HEK293 (cell line): ENCODE measurements around the gene HUS1B.

Experiments used
- CTCF ChIA-PET: fragments of 350-600 bp; formaldehyde crosslinking; extraction: SDS; loops from one replicate; lab custom pipeline; 2021; ENCODE audit warnings: antibody characterized with exemption; lab: Yijun Ruan, JAX
- POLR2A ChIA-PET: fragments of 300-600 bp; formaldehyde crosslinking; extraction: SDS; loops from one replicate; lab custom pipeline; 2020; ENCODE audit warnings: antibody characterized with exemption, inconsistent platforms; lab: Yijun Ruan, JAX
- H3K27ac ChIP-seq: fragments of 200-500 bp; sonication (Bioruptor generic); 2 replicates; pipeline ENCODE4 v1.5.1; 2014; ENCODE audit warnings: low read depth, low read length, control low read depth, inconsistent platforms; ENCODE audit errors: extremely low read depth
- H3K36me3 ChIP-seq, 2 experiments: fragments of 200-500 bp in 1 of 2; sonication (Bioruptor generic) in 1 of 2; 1 replicate in 1 of 2; 2 replicates in 1 of 2; pipeline ENCODE4 v1.5.1; 2014 to 2017; ENCODE audit warnings: inconsistent platforms in 2 of 2, low read length in 2 of 2; ENCODE audit not compliant: control insufficient read depth in 2 of 2, insufficient read depth in 1 of 2
- H3K4me1 ChIP-seq: fragments of 200-500 bp; sonication (Bioruptor generic); 2 replicates; pipeline ENCODE4 v1.5.1; 2014; ENCODE audit warnings: mild to moderate bottlenecking, low read length, inconsistent platforms; ENCODE audit not compliant: control insufficient read depth, insufficient read depth
- H3K4me3 ChIP-seq: 2 replicates; pipeline ENCODE4 v1.5.1; 2011; ENCODE audit warnings: low read depth, mild to moderate bottlenecking, control low read depth, low read length, moderate library complexity
- H3K9me3 ChIP-seq: fragments of 200-500 bp; sonication (Bioruptor generic); 2 replicates; pipeline ENCODE4 v1.5.1; 2014; ENCODE audit warnings: low read depth, low read length, inconsistent platforms; ENCODE audit not compliant: control insufficient read depth, insufficient read depth
- BCL11A ChIP-seq: fragments of 450-650 bp; formaldehyde crosslinking; IDR thresholded peaks from 2 replicates; pipeline ENCODE4 v1.5.1; 2016; ENCODE audit warnings: low read depth, missing biosample characterization, missing genetic modification characterization
- HOXA7 ChIP-seq: sonication (generic); formaldehyde crosslinking; IDR thresholded peaks from 2 replicates; pipeline ENCODE4 v1.8.1; 2022; ENCODE audit warnings: missing genetic modification reagents, borderline replicate concordance
- SALL2 ChIP-seq: fragments of 450-650 bp; formaldehyde crosslinking; IDR thresholded peaks from 2 replicates; pipeline ENCODE4 v1.5.0; 2017; ENCODE audit warnings: missing biosample characterization, mild to moderate bottlenecking, missing genetic modification characterization, borderline replicate concordance
- SCRT2 ChIP-seq: fragments of 450-650 bp; formaldehyde crosslinking; IDR thresholded peaks from 2 replicates; pipeline ENCODE4 v1.5.1; 2016; ENCODE audit warnings: missing biosample characterization, missing genetic modification characterization
- ZBTB1 ChIP-seq: fragments of 450-650 bp; formaldehyde crosslinking; IDR thresholded peaks from 2 replicates; pipeline ENCODE4 v1.5.1; 2016; ENCODE audit warnings: missing biosample characterization, missing genetic modification characterization
- ZBTB21 ChIP-seq: fragments of 450-650 bp; formaldehyde crosslinking; IDR thresholded peaks from 2 replicates; pipeline ENCODE4 v1.5.1; 2017; ENCODE audit warnings: missing biosample characterization, missing genetic modification characterization
- ZBTB6 ChIP-seq: fragments of 450-650 bp; formaldehyde crosslinking; IDR thresholded peaks from 2 replicates; pipeline ENCODE4 v1.5.1; 2017; ENCODE audit warnings: missing biosample characterization, missing genetic modification characterization
- ZEB2 ChIP-seq: fragments of 450-650 bp; formaldehyde crosslinking; IDR thresholded peaks from 2 replicates; pipeline ENCODE4 v1.5.1; 2016; ENCODE audit warnings: missing biosample characterization, missing genetic modification characterization
- ZFP37 ChIP-seq: fragments of 450-650 bp; formaldehyde crosslinking; IDR thresholded peaks from 2 replicates; pipeline ENCODE4 v1.5.1; 2016; ENCODE audit warnings: missing biosample characterization, missing genetic modification characterization
- ZIC2 ChIP-seq: fragments of 450-650 bp; formaldehyde crosslinking; IDR thresholded peaks from 2 replicates; pipeline ENCODE4 v1.5.1; 2016; ENCODE audit warnings: missing biosample characterization, missing genetic modification characterization
- ZNF133 ChIP-seq: fragments of 450-650 bp; formaldehyde crosslinking; IDR thresholded peaks from 2 replicates; pipeline ENCODE4 v1.5.1; 2016; ENCODE audit warnings: missing biosample characterization, missing genetic modification characterization
- ZNF175 ChIP-seq: fragments of 450-650 bp; formaldehyde crosslinking; IDR thresholded peaks from 2 replicates; pipeline ENCODE4 v1.5.1; 2016; ENCODE audit warnings: missing biosample characterization, missing genetic modification characterization
- ZNF211 ChIP-seq: fragments of 450-650 bp; formaldehyde crosslinking; IDR thresholded peaks from 2 replicates; pipeline ENCODE4 v1.5.1; 2016; ENCODE audit warnings: low read depth, missing biosample characterization, missing genetic modification characterization
- ZNF248 ChIP-seq: fragments of 450-650 bp; formaldehyde crosslinking; IDR thresholded peaks from 2 replicates; pipeline ENCODE4 v1.5.1; 2017; ENCODE audit warnings: missing biosample characterization, missing genetic modification characterization
- ZNF280C ChIP-seq: fragments of 450-650 bp; formaldehyde crosslinking; IDR thresholded peaks from 2 replicates; pipeline ENCODE4 v1.5.1; 2016; ENCODE audit warnings: missing biosample characterization, missing genetic modification characterization
- ZNF366 ChIP-seq: fragments of 450-650 bp; formaldehyde crosslinking; conservative IDR thresholded peaks from 2 replicates; pipeline ENCODE4 v1.5.1; 2016; ENCODE audit warnings: missing biosample characterization, missing genetic modification characterization
- ZNF433 ChIP-seq: fragments of 450-650 bp; formaldehyde crosslinking; IDR thresholded peaks from 2 replicates; pipeline ENCODE4 v1.5.1; 2016; ENCODE audit warnings: missing biosample characterization, missing genetic modification characterization, low read depth
- ZNF548 ChIP-seq: fragments of 450-650 bp; formaldehyde crosslinking; IDR thresholded peaks from 2 replicates; pipeline ENCODE4 v1.5.1; 2016; ENCODE audit warnings: missing biosample characterization, missing genetic modification characterization
- ZNF558 ChIP-seq: fragments of 450-650 bp; formaldehyde crosslinking; IDR thresholded peaks from 2 replicates; pipeline ENCODE4 v1.5.1; 2016; ENCODE audit warnings: missing biosample characterization, missing genetic modification characterization
- ZNF571 ChIP-seq: fragments of 450-650 bp; formaldehyde crosslinking; IDR thresholded peaks from 2 replicates; pipeline ENCODE4 v1.5.0; 2017; ENCODE audit warnings: missing biosample characterization, missing genetic modification characterization
- ZNF580 ChIP-seq: fragments of 450-650 bp; formaldehyde crosslinking; IDR thresholded peaks from 2 replicates; pipeline ENCODE4 v1.5.1; 2016; ENCODE audit warnings: missing biosample characterization, missing genetic modification characterization
- ZSCAN30 ChIP-seq: fragments of 450-650 bp; IDR thresholded peaks from 2 replicates; pipeline ENCODE4 v1.5.1; 2018; ENCODE audit warnings: missing biosample characterization, mild to moderate bottlenecking, missing genetic modification characterization, moderate library complexity
- TF ChIP-seq, protein P1 (sequence below): fragments of 450-650 bp; formaldehyde crosslinking; IDR thresholded peaks from 2 replicates; pipeline ENCODE4 v1.5.1; 2016; ENCODE audit warnings: missing biosample characterization, missing genetic modification characterization
- TF ChIP-seq, protein P2 (sequence below): fragments of 450-650 bp; formaldehyde crosslinking; IDR thresholded peaks from 2 replicates; pipeline ENCODE4 v1.5.1; 2017; ENCODE audit warnings: missing biosample characterization, mild to moderate bottlenecking, missing genetic modification characterization, moderate library complexity
- TF ChIP-seq, protein P3 (sequence below): fragments of 450-650 bp; formaldehyde crosslinking; IDR thresholded peaks from 2 replicates; pipeline ENCODE4 v1.5.1; 2016; ENCODE audit warnings: missing biosample characterization, missing genetic modification characterization

The HUS1B gene

DNA sequence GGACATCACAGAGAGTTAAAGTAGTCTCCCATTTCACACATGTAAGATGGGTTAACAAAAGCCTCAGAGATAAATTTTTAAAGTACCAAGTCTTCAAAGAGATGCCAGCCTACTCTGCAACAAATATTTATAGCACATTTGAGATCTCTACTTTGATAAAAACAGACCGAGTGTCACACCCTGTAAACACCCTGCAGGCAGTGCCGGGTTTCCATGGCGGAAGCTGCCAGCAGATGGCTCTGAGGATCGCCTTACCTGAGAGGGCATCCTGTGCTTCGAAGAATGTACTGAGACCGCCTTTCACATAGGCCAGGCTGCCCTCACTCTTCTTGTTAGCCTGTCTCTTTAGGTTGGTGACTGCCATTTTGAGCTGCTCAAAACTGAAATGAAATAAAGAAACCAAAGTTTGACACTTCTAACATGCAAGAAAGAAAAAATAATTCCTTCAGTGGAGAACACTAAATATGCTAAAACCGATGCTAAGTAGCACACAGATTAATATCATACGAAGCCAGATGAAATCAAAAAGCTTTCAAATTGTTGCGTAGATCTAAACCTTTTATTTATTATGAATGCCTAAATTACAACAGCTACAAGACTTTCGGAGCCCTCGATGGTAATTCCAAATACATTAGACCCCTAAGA, 39.3 kb downstream of the HUS1B start (continued):
- TF ChIP-seq, protein P1, sequence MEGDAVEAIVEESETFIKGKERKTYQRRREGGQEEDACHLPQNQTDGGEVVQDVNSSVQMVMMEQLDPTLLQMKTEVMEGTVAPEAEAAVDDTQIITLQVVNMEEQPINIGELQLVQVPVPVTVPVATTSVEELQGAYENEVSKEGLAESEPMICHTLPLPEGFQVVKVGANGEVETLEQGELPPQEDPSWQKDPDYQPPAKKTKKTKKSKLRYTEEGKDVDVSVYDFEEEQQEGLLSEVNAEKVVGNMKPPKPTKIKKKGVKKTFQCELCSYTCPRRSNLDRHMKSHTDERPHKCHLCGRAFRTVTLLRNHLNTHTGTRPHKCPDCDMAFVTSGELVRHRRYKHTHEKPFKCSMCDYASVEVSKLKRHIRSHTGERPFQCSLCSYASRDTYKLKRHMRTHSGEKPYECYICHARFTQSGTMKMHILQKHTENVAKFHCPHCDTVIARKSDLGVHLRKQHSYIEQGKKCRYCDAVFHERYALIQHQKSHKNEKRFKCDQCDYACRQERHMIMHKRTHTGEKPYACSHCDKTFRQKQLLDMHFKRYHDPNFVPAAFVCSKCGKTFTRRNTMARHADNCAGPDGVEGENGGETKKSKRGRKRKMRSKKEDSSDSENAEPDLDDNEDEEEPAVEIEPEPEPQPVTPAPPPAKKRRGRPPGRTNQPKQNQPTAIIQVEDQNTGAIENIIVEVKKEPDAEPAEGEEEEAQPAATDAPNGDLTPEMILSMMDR (tag by site-specific recombination) = no peak
- TF ChIP-seq ZBTB6 (tag by site-specific recombination) = no peak
- no peak for TF ChIP-seq ZIC2
- TF ChIP-seq ZNF558 (tag by site-specific recombination) = no peak
- TF ChIP-seq ZBTB1 (tag by site-specific recombination) = no peak
- TF ChIP-seq ZNF248 (tag by site-specific recombination) = no peak

DNA sequence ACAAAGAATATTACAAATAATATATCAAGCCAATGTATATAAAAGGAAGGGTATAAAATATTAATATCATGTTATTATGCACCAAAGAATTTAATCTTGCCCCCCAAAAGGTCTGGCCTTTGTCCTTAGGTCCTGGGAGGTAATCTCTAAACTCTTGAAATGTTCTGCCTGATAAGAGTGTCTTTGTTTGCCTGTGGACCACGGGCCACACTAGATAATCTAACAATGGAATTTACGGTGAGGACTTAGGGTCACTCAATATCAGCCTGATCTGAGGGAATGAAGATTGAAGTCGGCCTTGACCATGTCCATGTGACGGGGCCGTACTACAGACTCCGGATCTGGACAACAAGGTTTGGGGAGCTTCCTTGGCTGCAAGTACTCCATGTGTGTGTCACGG, 42.9 kb downstream of the HUS1B start:
- H3K27ac ChIP-seq = no peak overlapping the region
- H3K9me3 ChIP-seq = no peaks in the 10 kb centered on the region
- peaks cover 9 to 23% of the 10 kb centered on the region in 2 experiments; a peak in 2 of 3 replicates for H3K36me3 ChIP-seq
- CTCF ChIA-PET = interaction anchor here (0.6 to 1.6 kb wide), 3 partner anchors 23 to 183 kb away, joined by 3 read pairs; no protein-coding TSS in a partner anchor
- POLR2A ChIA-PET = no interaction called here
- TF ChIP-seq, protein P2, sequence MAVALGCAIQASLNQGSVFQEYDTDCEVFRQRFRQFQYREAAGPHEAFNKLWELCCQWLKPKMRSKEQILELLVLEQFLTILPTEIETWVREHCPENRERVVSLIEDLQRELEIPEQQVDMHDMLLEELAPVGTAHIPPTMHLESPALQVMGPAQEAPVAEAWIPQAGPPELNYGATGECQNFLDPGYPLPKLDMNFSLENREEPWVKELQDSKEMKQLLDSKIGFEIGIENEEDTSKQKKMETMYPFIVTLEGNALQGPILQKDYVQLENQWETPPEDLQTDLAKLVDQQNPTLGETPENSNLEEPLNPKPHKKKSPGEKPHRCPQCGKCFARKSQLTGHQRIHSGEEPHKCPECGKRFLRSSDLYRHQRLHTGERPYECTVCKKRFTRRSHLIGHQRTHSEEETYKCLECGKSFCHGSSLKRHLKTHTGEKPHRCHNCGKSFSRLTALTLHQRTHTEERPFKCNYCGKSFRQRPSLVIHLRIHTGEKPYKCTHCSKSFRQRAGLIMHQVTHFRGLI (tag by site-specific recombination) = no peak
- TF ChIP-seq ZNF433 (tag by site-specific recombination) = no peak
- TF ChIP-seq ZNF211 (tag by site-specific recombination) = no peak
- no peak for TF ChIP-seq ZNF280C (tag by site-specific recombination)
- TF ChIP-seq SALL2 (tag by site-specific recombination) = no peak
- no peak for TF ChIP-seq ZNF175 (tag by site-specific recombination)
- TF ChIP-seq, all 188 proteins: peak for 0
- Histone ChIP-seq H3K4me3 (no peak overlapping the region), H3K4me1 (no peaks in the 10 kb centered on the region)

DNA sequence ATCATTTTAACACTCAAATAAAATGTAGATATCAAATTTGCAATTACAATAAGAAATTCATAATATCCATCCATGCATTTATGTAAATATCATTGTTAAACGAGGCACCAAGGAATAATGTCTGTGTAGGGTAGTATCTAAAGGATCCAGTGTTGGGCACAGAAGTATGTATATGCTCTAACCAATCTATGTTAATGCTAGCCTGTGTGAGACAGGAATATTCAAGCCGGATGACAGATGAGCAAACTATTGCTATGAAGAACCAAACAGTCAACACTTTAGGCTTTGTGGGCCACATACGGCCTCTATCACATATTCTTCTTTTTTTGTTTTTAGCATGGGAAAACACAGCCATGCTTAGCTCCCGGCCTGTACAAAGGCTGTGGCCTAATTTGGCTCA, 45.0 kb downstream of the HUS1B start:
- no peak overlapping the region for H3K27ac ChIP-seq
- CTCF ChIA-PET = interaction anchor here (0.9 to 1.2 kb wide), 2 partner anchors 74 to 110 kb away, joined by 3 read pairs; no protein-coding TSS in a partner anchor
- H3K4me3 ChIP-seq = no peak overlapping the region
- H3K4me1 ChIP-seq = no peaks in the 10 kb centered on the region
- TF ChIP-seq ZNF133 (tag by site-specific recombination) = no peak
- TF ChIP-seq ZNF580 = no peak
- TF ChIP-seq ZFP37 (tag by site-specific recombination) = no peak
- no peak for TF ChIP-seq ZBTB6 (tag by site-specific recombination)
- TF ChIP-seq ZBTB21 (tag by site-specific recombination) = no peak
- TF ChIP-seq ZNF366 (tag by site-specific recombination) = no peak
- no peak for TF ChIP-seq ZNF548 (tag by site-specific recombination)
- TF ChIP-seq, protein P3, sequence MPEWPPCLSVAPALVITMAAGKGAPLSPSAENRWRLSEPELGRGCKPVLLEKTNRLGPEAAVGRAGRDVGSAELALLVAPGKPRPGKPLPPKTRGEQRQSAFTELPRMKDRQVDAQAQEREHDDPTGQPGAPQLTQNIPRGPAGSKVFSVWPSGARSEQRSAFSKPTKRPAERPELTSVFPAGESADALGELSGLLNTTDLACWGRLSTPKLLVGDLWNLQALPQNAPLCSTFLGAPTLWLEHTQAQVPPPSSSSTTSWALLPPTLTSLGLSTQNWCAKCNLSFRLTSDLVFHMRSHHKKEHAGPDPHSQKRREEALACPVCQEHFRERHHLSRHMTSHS = no peak
- TF ChIP-seq ZNF571 (tag by site-specific recombination) = no peak
- TF ChIP-seq HOXA7 (CRISPR knock-in tag) = no peak
- TF ChIP-seq SCRT2 (tag by site-specific recombination) = no peak
- TF ChIP-seq ZEB2 (tag by site-specific recombination) = no peak
- TF ChIP-seq ZSCAN30 = no peak
- TF ChIP-seq BCL11A = no peak
- TF ChIP-seq, all 188 proteins: peak for 0
- H3K36me3 ChIP-seq = peaks cover 9 to 19% of the 10 kb centered on the region in 2 experiments; a peak in 2 of 3 replicates
- POLR2A ChIA-PET = no interaction called here
- no peaks in the 10 kb centered on the region for H3K9me3 ChIP-seq
